Prostate gland (tissue), 2 donors: ENCODE measurements around the gene MATR3. TPM values are rescaled to one million over a fixed set of nuclear protein-coding genes. Genes with fewer than 3 reads are reported as not detected.

Experiments
- DNase-seq: peaks from one replicate; pipeline ENCODE4 v3.0.0-alpha.2; 2019; ENCODE audit warnings: low spot score
- H3K27ac ChIP-seq, 2 donors: fragments of 200-600 bp; sonication (generic); 2 replicates each; pipeline ENCODE4 v1.5.1; 2017 to 2019
- H3K27me3 ChIP-seq: fragments of 200-600 bp; sonication (generic); replicated peaks from 2 replicates; pipeline ENCODE4 v1.5.1; 2019; ENCODE audit not compliant: insufficient read depth
- H3K36me3 ChIP-seq, 2 donors: fragments of 200-600 bp; sonication (generic); 1 replicate in 1 of 2; 2 replicates in 1 of 2; pipeline versions ENCODE4 v1.5.1 to v1.8.1; 2017 to 2019
- H3K4me1 ChIP-seq: fragments of 200-600 bp; sonication (generic); replicated peaks from 2 replicates; pipeline ENCODE4 v1.5.1; 2019
- H3K4me3 ChIP-seq, 2 donors: fragments of 200-600 bp; sonication (generic); 2 replicates each; pipeline ENCODE4 v1.5.1; 2017 to 2019
- H3K9me3 ChIP-seq: fragments of 200-600 bp; sonication (generic); 2 replicates; pipeline ENCODE4 v1.5.1; 2017
- POLR2A ChIP-seq: fragments of 450-650 bp; IDR thresholded peaks from one replicate; pipeline ENCODE4 v1.6.1; 2016; ENCODE audit warnings: antibody characterized with exemption, mild to moderate bottlenecking
- POLR2AphosphoS5 ChIP-seq: sonication (generic); formaldehyde crosslinking; IDR thresholded peaks from one replicate; pipeline ENCODE4 v1.6.1; 2017; ENCODE audit warnings: antibody characterized with exemption
- WGBS: methylation state at CpG from one replicate; pipeline ENCODE4 v1.1.5; 2018; 5-methylcytosine and 5-hydroxymethylcytosine counted together
- intact Hi-C: fragments of 100-400 bp; cut with DNase I; formaldehyde crosslinking; loops from one replicate; pipeline ENCODE4 v1.14.2; 2022
- total RNA-seq, 2 donors: library from RNA; depleted of rRNA; stranded (reverse); fragments of >200 nt; gene quantifications; one replicate each; pipeline ENCODE4 v1.1.0, GENCODE V29; 2016
- TF ChIP-seq, protein P1 (sequence below), 4 experiments: fragments of 200-600 bp in 2 of 4; fragments of 450-650 bp in 2 of 4; sonication (generic) in 2 of 4; IDR thresholded peaks; 1 replicate in 3 of 4; 2 replicates in 1 of 4; pipeline ENCODE4 v1.5.1; 2016 to 2019; ENCODE audit warnings: antibody characterized with exemption in 4 of 4, mild to moderate bottlenecking in 2 of 4, moderate library complexity in 2 of 4

MATR3 gene
- total RNA-seq, 2 donors from 2014 or later = 192 to 207 TPM

- 97% methylated on average over 2 of the region's 2 CpGs for WGBS
- Histone ChIP-seq H3K27me3 (no peaks in the 10 kb centered on the region), H3K36me3 (no peaks in the 10 kb centered on the region), H3K27ac (peak overlapping the region; percentile 81 to 82), H3K9me3 (no peaks in the 10 kb centered on the region), H3K4me1 (peaks cover 6% of the 10 kb centered on the region), H3K4me3 (no peak overlapping the region)
- no peak for DNase-seq
- intact Hi-C loops = no loop called here
- TF ChIP-seq, protein P1, sequence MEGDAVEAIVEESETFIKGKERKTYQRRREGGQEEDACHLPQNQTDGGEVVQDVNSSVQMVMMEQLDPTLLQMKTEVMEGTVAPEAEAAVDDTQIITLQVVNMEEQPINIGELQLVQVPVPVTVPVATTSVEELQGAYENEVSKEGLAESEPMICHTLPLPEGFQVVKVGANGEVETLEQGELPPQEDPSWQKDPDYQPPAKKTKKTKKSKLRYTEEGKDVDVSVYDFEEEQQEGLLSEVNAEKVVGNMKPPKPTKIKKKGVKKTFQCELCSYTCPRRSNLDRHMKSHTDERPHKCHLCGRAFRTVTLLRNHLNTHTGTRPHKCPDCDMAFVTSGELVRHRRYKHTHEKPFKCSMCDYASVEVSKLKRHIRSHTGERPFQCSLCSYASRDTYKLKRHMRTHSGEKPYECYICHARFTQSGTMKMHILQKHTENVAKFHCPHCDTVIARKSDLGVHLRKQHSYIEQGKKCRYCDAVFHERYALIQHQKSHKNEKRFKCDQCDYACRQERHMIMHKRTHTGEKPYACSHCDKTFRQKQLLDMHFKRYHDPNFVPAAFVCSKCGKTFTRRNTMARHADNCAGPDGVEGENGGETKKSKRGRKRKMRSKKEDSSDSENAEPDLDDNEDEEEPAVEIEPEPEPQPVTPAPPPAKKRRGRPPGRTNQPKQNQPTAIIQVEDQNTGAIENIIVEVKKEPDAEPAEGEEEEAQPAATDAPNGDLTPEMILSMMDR (IDR thresholded peaks at IDR 0.05) = no peak
- no peak for TF ChIP-seq POLR2AphosphoS5
- TF ChIP-seq POLR2A = no peak
These were observed 81.4 kb downstream of the MATR3 start for GRCh38 chr5:139374909-139375308.

GRCh38 chr5:139376364-139376763 lies 82.8 kb downstream of the MATR3 start:
- Histone ChIP-seq H3K27ac (no peak overlapping the region), H3K4me1 (peaks cover 6% of the 10 kb centered on the region), H3K36me3 (no peaks in the 10 kb centered on the region), H3K9me3 (no peaks in the 10 kb centered on the region), H3K4me3 (no peak overlapping the region), H3K27me3 (no peaks in the 10 kb centered on the region)
- intact Hi-C loops = no loop called here
- WGBS = 89% methylated on average over 7 of the region's 7 CpGs
- DNase-seq = no peak
- TF ChIP-seq POLR2AphosphoS5 (no peak), POLR2A (no peak)
- TF ChIP-seq, protein P1 (IDR thresholded peaks at IDR 0.05) = no peak

DNA sequence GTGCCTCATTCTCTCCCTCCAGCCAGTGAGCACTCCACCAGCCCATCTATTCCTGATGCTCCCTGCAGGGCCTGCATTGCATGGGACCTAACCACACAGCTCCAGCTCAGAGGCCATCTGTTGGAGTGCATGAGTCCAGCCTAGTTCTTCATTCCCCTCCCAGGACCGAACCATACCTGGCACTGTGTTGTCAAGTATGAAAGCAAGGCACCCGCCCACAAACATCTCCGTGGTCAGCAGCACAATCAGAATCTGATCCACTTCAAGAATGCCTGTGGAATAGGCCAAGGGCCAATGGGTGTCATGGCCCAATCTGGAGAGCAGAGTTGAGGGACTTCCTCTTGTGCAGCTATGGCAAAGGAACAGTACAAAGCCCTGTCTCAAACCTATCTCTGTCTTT lies 83.7 kb downstream of the MATR3 start:
- H3K27me3 ChIP-seq = no peaks in the 10 kb centered on the region
- no peak for DNase-seq
- H3K27ac ChIP-seq = no peak overlapping the region
- H3K9me3 ChIP-seq = no peaks in the 10 kb centered on the region
- intact Hi-C loops = no loop called here
- H3K4me1 ChIP-seq = peaks cover 6% of the 10 kb centered on the region
- H3K36me3 ChIP-seq = no peaks in the 10 kb centered on the region
- WGBS = 80% methylated on average over 3 of the region's 3 CpGs
- TF ChIP-seq, protein P1 (IDR thresholded peaks at IDR 0.05) = no peak
- TF ChIP-seq POLR2AphosphoS5 (no peak), POLR2A (no peak)
- no peak overlapping the region for H3K4me3 ChIP-seq

DNA sequence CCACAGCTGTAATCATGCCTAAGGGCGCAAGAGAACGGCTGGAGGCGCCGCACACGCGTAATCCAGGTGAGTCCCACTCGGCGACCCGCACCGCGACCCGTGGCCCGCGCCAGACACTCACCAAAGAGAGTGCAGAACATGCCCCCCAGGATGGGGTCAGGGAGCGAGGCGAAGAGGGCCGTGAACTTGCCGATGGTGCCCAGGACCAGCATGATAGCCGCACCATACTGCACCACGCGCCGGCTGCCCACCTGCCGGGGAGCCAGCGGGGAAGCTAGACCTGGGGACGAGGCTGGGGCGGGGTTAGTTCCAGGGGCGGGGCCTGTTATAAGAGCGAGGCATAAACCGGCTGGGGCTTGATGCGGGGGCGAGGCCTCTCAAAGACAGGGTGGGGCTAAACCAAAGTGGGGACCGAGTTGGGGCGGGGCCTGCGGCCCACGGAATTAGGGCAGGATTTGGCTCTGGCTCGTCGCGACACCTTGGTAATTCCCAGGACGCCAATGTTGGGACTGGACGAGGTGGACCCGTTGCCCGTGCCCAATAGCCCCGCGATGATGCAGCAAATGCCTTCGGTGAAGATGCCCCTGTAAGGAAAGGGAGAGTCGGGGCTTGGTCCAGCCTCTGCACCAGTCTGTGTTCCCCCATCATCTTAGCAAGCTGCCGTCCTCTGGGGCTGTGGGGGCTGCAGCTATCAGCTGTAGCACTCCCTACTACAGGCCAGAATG lies 84.7 kb downstream of the MATR3 start:
- H3K4me1 ChIP-seq = peaks cover 6% of the 10 kb centered on the region
- TF ChIP-seq, protein P1 (IDR thresholded peaks at IDR 0.05) = no peak
- H3K4me3 ChIP-seq = no peak overlapping the region
- H3K36me3 ChIP-seq = no peaks in the 10 kb centered on the region
- H3K27me3 ChIP-seq = no peaks in the 10 kb centered on the region
- DNase-seq = no peak
- 74% methylated on average over 47 of the region's 47 CpGs for WGBS
- intact Hi-C loops = no loop called here
- no peak overlapping the region for H3K27ac ChIP-seq
- H3K9me3 ChIP-seq = no peaks in the 10 kb centered on the region

DNA sequence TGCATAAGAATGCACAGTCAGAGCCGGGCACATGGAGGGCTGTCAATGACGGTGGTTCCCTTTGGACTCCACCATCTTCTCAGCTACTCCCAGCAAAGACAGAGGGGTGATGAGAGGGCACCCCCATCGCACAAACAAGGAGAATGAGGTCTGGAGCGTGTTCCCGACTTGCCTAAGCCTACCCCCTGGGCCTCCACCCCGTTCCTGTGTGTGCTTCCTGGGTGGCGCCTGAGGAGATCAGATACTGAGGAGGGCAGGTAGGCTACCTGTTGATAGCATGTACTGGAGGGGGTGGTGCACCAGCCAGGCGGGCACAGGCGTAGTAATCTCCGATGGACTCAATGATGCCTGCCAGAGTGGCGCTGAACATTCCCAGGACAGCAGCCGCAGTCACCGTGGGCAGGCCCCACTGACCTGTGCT lies 85.4 kb downstream of the MATR3 start:
- H3K36me3 ChIP-seq = no peaks in the 10 kb centered on the region
- no peak overlapping the region for H3K27ac ChIP-seq
- H3K27me3 ChIP-seq = no peaks in the 10 kb centered on the region
- TF ChIP-seq POLR2AphosphoS5 (no peak), POLR2A (no peak)
- TF ChIP-seq, protein P1 (IDR thresholded peaks at IDR 0.05) = no peak
- intact Hi-C loops = no loop called here
- no peak overlapping the region for H3K4me3 ChIP-seq
- 79% methylated on average over 13 of the region's 13 CpGs for WGBS
- DNase-seq = no peak
- peaks cover 8% of the 10 kb centered on the region for H3K4me1 ChIP-seq
- no peaks in the 10 kb centered on the region for H3K9me3 ChIP-seq
